ENCODE results near the gene SGCD.

Gene SGCD

GRCh38 chr5:156778139-156778706, 451.3 kb downstream of the SGCD start:
- DNase-seq (ENCODE audit: low read depth): no peak
- no peak for TF ChIP-seq CTCF (conservative IDR thresholded peaks at IDR 0.05; ENCODE audit: control insufficient read depth, insufficient read depth, low read depth, low read length)
- H3K4me3 ChIP-seq (ENCODE audit: control insufficient read depth, low read depth, low read length): no peak overlapping the region

- TF ChIP-seq CTCF (conservative IDR thresholded peaks at IDR 0.05; ENCODE audit: control insufficient read depth, insufficient read depth, low read depth, low read length): no peak
Measured at GRCh38 chr5:156778752-156779151, 451.8 kb downstream of the SGCD start.

GRCh38 chr5:156779436-156779835, 452.5 kb downstream of the SGCD start:
- no peak overlapping the region for H3K4me3 ChIP-seq (ENCODE audit: control insufficient read depth, low read depth, low read length)
- no peak for TF ChIP-seq CTCF (conservative IDR thresholded peaks at IDR 0.05; ENCODE audit: control insufficient read depth, insufficient read depth, low read depth, low read length)
- no peak for DNase-seq (ENCODE audit: low read depth)

More at GRCh38 chr5:156778752-156779151, 451.8 kb downstream of the SGCD start:
- H3K4me3 ChIP-seq (ENCODE audit: control insufficient read depth, low read depth, low read length): no peak overlapping the region
- DNase-seq (ENCODE audit: low read depth): no peak

- no peak for TF ChIP-seq CTCF (conservative IDR thresholded peaks at IDR 0.05; ENCODE audit: control insufficient read depth, insufficient read depth, low read depth, low read length)
- no peak overlapping the region for H3K4me3 ChIP-seq (ENCODE audit: control insufficient read depth, low read depth, low read length)
- no peak for DNase-seq (ENCODE audit: low read depth)
Measured at GRCh38 chr5:156783092-156783491, 456.1 kb downstream of the SGCD start.

- DNase-seq (ENCODE audit: low read depth): no peak
- no peak for TF ChIP-seq CTCF (conservative IDR thresholded peaks at IDR 0.05; ENCODE audit: control insufficient read depth, insufficient read depth, low read depth, low read length)
- no peak overlapping the region for H3K4me3 ChIP-seq (ENCODE audit: control insufficient read depth, low read depth, low read length)
Measured at GRCh38 chr5:156794687-156795086, 467.7 kb downstream of the SGCD start.

GRCh38 chr5:156798201-156798600, 471.2 kb downstream of the SGCD start:
- TF ChIP-seq CTCF (conservative IDR thresholded peaks at IDR 0.05; ENCODE audit: control insufficient read depth, insufficient read depth, low read depth, low read length): no peak
- no peak overlapping the region for H3K4me3 ChIP-seq (ENCODE audit: control insufficient read depth, low read depth, low read length)
- no peak for DNase-seq (ENCODE audit: low read depth)

GRCh38 chr5:156799171-156799570, 472.2 kb downstream of the SGCD start:
- no peak for DNase-seq (ENCODE audit: low read depth)
- no peak for TF ChIP-seq CTCF (conservative IDR thresholded peaks at IDR 0.05; ENCODE audit: control insufficient read depth, insufficient read depth, low read depth, low read length)
- H3K4me3 ChIP-seq (ENCODE audit: control insufficient read depth, low read depth, low read length): no peak overlapping the region

Data from fibroblast of mammary gland (primary cell).